Right kidney (tissue), 1 donor: ENCODE data around the gene SMARCAL1.

Experiments
- DNase-seq: peaks from one replicate; pipeline ENCODE4 v3.0.0-alpha.2; 2016

Gene SMARCAL1

GRCh38 chr2:216474925-216475670, 62.8 kb downstream of the SMARCAL1 start:
- DNase-seq, result no peak

GRCh38 chr2:216475767-216476166, 63.5 kb downstream of the SMARCAL1 start:
- no peak for DNase-seq

DNA sequence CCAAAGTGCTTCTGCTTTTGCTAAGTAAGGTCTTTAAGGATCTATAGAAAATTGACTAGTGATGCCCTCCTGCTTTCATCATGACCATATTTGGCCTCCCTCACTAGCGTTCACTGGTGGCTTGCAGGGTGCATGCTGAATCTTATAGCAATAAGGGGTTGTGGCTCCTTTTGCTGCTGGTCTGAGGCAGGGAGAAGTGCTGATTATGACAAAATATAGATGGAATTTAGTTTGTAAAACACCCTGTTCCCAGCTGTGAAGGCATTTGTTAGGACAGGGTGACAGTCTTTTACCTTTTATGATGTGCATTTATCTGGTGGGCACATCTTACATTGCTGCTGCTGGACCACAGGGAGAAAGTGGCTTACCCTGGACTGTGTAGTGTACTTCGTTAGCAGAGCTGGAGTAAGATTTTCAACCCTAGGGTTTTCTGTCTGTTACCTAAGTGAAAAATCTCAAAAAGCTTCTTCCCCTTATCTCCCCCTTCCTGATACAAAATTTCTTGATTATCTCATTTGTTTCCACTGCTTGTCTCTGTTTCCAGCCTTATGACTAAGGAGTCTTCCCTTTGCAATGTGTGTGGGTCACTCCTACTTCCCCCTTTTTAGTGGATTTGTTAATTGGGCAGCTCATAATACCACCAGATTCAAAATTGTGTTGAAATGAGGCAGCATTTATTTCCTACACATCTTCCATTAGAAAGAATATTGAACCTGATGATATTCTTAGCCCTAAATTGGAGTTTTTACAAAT, 65.2 kb downstream of the SMARCAL1 start:
- no peak for DNase-seq

DNA sequence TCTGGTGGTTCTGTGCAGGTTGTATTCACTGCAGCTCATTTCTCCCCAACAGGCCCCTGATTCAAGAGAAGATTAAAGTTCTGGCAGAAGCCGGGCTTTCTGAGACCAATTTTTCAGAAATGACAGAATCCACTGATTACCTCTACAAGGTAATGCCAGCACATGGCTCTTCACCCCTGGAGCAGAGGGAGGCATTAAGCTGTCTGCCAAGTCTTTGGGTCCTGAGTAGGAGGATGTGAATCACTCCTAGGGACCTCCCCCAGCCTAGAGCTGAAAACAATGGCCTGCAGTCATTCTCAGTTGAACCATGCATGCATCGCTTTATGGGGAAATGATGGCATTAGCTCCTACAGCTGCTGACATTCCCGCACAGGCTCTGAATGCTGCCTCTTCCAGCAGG, 65.9 kb downstream of the SMARCAL1 start:
- no peak for DNase-seq

DNA sequence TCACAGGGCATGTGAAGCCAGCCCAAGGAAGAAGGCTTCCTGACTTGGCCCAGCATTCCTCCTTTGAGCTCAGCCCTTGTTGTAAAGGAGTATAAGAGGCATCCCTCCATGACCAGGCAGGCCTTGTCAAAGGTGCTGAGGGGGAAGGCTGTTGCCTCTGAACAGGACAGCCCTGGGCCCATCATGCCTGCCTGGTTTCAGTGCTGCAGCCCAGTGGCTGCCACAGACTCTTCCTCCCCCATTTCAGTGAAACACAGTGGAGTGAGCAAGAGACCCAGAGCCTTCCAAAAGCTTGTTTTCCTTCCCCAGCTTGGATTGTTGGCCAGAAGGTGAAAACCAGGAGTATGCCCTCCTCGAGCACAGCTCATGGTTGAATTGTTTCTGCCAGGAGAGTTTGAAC, 66.5 kb downstream of the SMARCAL1 start:
- DNase-seq, result no peak

- DNase-seq, result no peak
These were observed 67.9 kb downstream of the SMARCAL1 start for GRCh38 chr2:216480221-216480620.

- DNase-seq, result no peak
These were observed 70.4 kb downstream of the SMARCAL1 start for GRCh38 chr2:216482640-216483039.

DNA sequence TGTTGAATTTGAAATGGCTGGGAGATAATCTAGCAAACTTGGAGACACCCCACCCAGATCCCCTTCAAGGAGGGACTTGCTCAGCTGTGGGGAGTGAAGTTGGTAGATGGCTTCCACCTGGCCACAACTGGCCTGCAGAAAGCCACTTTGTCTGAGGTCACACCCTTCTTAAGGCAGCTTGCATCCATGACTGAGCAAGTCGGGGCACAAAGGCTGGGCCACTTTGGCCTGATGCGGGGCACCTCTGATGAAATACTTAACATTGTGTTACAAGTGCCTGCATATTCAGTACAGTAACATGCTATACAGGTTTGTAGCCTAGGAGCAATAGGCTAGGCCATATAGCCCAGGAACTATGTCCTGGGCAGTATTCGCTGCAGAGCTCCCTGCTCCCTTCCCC, 73.0 kb downstream of the SMARCAL1 start:
- DNase-seq, result no peak

DNA sequence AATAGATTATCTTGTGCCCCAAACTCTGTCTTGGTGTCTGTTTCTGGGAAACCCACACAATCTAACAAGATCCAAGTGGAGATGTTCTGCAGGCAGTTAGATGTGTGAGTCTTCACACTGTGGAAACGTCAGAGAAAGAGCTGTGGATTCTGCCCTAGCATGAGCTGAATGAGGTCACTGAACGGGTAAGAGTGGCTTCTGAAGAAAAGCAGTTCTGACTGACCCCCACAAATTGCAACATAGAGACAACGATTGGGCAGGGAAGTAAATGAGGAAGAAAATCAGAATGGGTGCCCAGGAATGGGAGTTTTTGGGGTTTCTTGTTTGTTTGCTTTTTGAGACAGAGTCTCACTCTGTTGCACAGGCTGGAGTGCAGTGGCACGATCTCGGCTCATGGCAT, 73.5 kb downstream of the SMARCAL1 start:
- DNase-seq, result no peak

GRCh38 chr2:216486271-216486670, 74.0 kb downstream of the SMARCAL1 start:
- no peak for DNase-seq

GRCh38 chr2:216486708-216487107, 74.4 kb downstream of the SMARCAL1 start:
- no peak for DNase-seq

DNA sequence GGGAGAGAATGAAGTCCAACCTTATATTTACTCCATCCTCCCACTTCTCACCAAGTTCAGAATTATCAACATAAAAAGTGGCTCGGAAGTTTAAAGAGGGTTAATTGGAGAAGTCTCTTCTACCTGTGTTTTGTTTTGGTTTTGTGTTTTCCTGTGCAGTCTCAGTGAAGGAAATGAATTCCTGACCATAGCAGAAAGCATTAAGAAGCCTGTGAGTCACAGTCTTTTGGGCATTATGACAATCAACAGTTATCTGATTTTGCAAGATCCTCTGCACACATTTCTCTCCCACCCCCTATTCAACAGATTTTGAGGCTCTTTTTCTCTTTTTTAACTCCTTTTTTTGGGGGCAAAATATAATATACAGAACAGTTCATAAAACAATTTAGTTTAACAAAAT, 77.8 kb downstream of the SMARCAL1 start:
- DNase-seq, result no peak

GRCh38 chr2:216491793-216492596, 79.7 kb downstream of the SMARCAL1 start:
- DNase-seq, result peak; percentile 37

GRCh38 chr2:216492597-216493333, 80.5 kb downstream of the SMARCAL1 start:
- peak; percentile 49 for DNase-seq

DNA sequence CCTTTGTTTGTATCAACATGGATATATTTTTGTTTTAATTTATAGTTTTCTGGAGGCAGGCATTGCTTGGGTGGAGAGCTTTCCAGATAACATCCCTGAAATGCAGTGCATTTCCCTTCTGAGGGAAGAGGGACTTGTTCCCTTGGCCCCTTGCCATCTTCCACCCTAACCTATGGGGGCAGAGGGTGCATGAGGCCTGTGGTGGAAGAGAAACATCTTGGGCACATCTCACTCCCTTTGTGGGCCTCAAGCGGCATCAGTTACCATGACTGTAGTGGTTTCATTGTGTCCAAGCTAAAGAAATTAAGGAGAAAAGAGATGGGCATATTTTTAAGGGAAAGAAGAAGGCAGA, 81.0 kb downstream of the SMARCAL1 start:
- DNase-seq, result no peak

- no peak for DNase-seq
These were observed 83.4 kb downstream of the SMARCAL1 start for GRCh38 chr2:216495656-216496055.

DNA sequence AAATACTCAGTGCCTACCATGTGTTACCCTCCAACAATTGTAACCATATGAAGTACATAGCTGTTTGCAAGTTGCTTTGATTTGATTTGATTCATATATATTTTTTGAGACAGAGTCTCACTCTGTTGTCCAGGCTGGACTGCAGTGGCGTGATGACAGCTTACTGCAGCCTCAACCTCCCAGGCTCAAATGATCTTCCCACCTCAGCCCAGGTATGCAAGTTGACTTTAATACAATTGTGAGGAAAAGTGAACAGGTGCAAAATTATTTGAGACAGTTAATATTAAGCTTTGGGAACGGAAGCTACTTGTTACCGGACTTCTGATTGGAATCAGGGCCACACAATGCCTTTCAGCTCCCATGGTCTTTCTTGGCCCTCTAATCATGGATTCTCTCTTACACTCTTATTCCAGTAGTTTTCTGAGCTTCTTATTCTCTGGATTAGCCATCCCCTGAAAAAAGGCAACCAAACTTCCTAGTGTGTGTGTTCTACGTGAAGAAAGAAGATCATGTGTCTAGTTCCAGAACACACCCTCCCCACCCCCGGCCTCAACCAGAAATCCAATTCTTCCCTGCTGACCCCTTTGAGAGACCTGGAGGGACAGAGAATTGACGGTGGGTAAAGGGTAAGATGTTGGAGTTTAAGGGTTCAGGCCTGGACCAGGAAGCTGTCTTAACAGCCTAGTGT, 85.2 kb downstream of the SMARCAL1 start:
- no peak for DNase-seq

GRCh38 chr2:216498070-216498378, 85.7 kb downstream of the SMARCAL1 start:
- DNase-seq, result no peak

DNA sequence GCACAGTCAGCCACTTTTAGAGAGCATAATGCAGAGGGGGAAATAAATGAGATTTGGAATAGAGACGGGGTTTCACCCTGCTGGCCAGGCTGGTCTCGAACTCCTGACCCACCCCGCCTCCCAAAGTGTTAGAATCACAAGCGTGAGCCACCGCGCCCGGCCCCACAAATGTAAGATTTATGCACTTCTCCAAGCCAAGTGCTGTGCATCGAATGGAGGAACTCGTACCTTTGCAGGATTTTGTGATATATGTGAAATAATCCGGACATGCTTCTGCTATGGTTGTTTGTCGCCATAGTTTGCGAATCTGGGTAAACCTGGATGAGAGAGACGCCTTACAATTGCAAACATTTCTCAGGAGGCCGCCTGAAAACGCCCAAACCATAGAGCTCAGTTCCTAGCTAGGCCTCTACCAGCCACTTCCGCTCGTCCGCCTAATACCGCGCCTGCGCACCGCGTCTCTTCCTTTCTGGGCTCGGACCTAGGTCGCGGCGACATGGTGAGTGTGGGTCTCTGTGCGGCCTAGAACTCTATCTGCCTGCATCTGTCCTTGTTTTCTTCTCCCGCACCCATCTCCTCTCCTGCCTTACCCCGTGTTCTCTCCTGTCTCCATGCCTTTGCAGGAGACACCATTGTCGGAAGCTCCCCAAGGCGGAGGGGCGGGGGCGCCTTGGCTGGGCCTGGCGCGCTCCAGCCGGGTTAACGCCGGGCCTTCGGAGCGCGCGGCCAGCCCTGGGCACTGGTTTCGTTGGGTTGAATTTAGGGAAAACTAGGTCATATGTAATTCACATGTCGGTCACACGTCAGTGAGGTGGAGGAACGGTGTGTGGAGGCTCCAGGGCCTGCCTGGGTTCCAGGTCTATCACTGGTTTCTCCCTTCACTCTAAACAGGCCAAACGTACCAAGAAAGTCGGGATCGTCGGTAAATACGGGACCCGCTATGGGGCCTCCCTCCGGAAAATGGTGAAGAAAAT, 86.4 kb downstream of the SMARCAL1 start, which contains the start of gene RPL37A:
Gene RPL37A, plus strand, starts transcription at position 466 of the 974 bp plus-strand sequence. Its CDS starts 31 bp downstream, at position 497.
- DNase-seq, result peak; percentile 96

DNA sequence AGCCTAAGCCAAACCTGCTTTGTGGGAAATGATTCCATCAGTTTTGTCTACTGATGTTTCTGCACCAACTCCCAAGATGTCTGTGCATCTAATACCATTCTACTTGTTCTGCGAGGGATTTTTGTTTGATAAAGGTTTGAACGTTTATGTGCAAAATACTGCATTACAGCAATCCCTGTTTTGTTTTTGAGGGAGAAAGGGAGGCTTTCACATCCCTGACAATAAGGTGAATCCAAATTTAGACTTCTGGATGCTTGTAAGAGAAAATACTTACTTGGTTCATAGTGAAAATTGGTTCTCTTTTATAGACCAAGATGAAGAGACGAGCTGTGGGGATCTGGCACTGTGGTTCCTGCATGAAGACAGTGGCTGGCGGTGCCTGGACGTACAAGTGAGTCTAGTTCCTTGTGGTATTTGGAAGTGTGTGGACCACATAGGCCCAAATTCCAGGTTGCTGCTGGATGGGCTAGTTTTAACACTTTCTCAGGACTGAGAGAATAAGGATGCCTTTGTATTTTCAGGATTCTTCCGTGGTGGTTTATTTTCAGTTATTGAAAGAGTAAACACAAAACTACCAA, 87.4 kb downstream of the SMARCAL1 start:
- DNase-seq, result no peak
